Left ventricle myocardium inferior (tissue), 1 donor: ENCODE measurements around the gene CDH18. TPM values are rescaled to one million over a fixed set of nuclear protein-coding genes. Genes with fewer than 3 reads are reported as not detected.

Experiments used
- DNase-seq: peaks from one replicate; pipeline ENCODE4 v3.0.0-alpha.2; 2020
- H3K27ac ChIP-seq: fragments of 200-600 bp; replicated peaks from 2 replicates; pipeline ENCODE4 v1.8.0; 2021
- H3K27me3 ChIP-seq: fragments of 200-600 bp; 2 replicates; pipeline ENCODE4 v1.8.0; 2021; ENCODE audit warnings: low read depth
- H3K36me3 ChIP-seq: fragments of 200-600 bp; 2 replicates; pipeline ENCODE4 v1.8.0; 2021
- H3K4me1 ChIP-seq: fragments of 200-600 bp; 2 replicates; pipeline ENCODE4 v1.8.0; 2021
- H3K4me3 ChIP-seq: fragments of 200-600 bp; 2 replicates; pipeline ENCODE4 v1.8.0; 2021; ENCODE audit warnings: mild to moderate bottlenecking, moderate library complexity
- H3K9me3 ChIP-seq: fragments of 200-600 bp; replicated peaks from 2 replicates; pipeline ENCODE4 v1.8.0; 2021
- CTCF ChIP-seq: fragments of 200-600 bp; IDR thresholded peaks from 2 replicates; pipeline ENCODE4 v1.8.0; 2021; ENCODE audit warnings: antibody characterized with exemption, mild to moderate bottlenecking, borderline replicate concordance
- intact Hi-C: fragments of 100-400 bp; cut with micrococcal nuclease; formaldehyde crosslinking; loops from one replicate; pipeline ENCODE4 v1.11.0; 2022
- total RNA-seq: library from RNA; stranded (reverse); fragmentation: NEBNext Ultra II Directional; extraction: Animal tissue kit (Norgen Biotek cat#: 25700); gene quantifications from one replicate; pipeline ENCODE4 v1.2.1, GENCODE V29; 2021
- donor health status: DM: no; HTN: yes; CAD: no; lungs with severe emphysema.

The CDH18 gene
- total RNA-seq, 1 donor from 2014 or later: not detected

DNA sequence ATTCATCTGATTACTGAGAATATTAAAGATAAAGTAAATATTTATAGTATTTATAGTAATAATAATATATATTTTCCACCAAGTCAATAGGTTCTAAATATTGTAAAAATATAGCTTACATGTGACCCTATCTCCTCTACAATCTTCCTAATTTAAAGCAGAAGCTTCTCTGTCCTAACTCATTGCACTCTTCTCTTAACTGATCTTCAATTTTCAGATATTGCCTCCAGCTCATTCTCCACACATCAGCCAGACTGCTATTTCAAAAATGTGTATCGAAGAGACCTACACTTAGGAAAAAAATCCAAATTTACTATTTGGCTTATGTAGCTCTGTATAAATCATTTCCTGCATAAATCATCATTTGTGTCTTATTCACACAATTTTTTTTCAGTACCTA is 47.8 kb downstream of the CDH18 start:
- no peak overlapping the region for H3K4me3 ChIP-seq
- no peaks in the 10 kb centered on the region for H3K36me3 ChIP-seq
- no peak for TF ChIP-seq CTCF
- H3K27ac ChIP-seq: no peak overlapping the region
- H3K9me3 ChIP-seq: no peaks in the 10 kb centered on the region
- intact Hi-C loops: no loop called here
- no peaks in the 10 kb centered on the region for H3K4me1 ChIP-seq
- DNase-seq: no peak
- no peaks in the 10 kb centered on the region for H3K27me3 ChIP-seq

DNA sequence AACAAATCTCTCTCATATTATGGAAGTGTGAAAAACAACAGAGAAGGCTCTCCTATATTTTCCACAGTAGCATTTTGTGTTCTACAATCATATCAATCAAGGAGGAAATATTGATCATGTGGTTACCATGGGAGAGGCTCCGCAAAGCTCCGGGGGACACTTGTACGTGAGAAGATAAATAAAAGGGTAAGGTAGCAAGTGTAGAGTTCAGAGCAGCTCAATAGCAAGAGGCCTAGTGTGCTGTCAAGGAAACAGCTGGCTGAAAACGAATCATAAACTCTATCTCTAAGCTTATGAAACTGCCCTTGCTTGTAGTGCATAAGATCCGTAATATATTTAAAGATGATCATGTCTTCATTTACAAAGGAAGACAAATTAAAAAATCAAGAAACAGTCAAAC is 57.5 kb downstream of the CDH18 start:
- no peaks in the 10 kb centered on the region for H3K36me3 ChIP-seq
- intact Hi-C loops: no loop called here
- no peaks in the 10 kb centered on the region for H3K4me1 ChIP-seq
- H3K27me3 ChIP-seq: no peaks in the 10 kb centered on the region
- H3K4me3 ChIP-seq: no peak overlapping the region
- no peak overlapping the region for H3K27ac ChIP-seq
- no peak for TF ChIP-seq CTCF
- H3K9me3 ChIP-seq: no peaks in the 10 kb centered on the region
- DNase-seq: no peak

DNA sequence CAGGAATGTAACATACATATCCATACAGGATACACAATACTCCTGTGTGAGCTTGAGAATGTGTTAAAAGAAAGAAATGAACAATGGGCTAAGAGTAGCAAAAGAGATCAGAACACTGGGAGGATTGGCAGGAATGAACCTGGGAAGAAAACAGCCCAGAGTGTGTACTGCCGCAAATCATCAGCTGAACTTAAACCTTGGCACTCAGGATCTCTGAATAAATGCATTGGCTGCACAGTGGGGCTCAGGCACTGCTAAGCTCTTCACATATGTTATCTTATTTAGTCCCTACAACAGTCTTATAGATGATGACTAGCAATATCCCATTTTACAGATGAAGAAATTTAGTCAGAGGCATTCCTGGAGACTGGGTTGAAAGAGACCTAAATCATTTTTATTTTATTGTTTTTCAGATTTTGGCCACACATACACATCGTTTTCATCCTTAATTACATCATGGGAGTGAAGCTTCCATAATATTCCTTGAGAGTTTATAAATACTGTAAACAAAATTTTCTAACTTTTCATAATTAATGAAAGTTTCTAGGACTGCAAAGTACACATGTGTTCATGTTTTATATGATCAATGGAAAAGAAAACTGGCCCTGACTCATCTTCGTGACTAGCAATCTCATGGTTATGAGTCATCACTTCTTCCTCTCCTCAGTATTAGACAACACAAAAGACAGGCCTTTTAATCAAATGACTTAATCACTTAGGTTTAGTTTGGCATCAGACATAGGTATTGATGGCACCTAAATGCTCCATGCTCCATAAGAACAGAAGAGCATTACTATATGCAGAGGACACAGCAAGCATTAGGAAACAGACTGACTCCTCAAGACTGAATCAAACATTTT is 59.2 kb downstream of the CDH18 start:
- no peaks in the 10 kb centered on the region for H3K27me3 ChIP-seq
- TF ChIP-seq CTCF: no peak
- no peaks in the 10 kb centered on the region for H3K36me3 ChIP-seq
- no peak overlapping the region for H3K27ac ChIP-seq
- no peak for DNase-seq
- intact Hi-C loops: no loop called here
- H3K4me1 ChIP-seq: no peaks in the 10 kb centered on the region
- H3K9me3 ChIP-seq: no peaks in the 10 kb centered on the region
- no peak overlapping the region for H3K4me3 ChIP-seq

DNA sequence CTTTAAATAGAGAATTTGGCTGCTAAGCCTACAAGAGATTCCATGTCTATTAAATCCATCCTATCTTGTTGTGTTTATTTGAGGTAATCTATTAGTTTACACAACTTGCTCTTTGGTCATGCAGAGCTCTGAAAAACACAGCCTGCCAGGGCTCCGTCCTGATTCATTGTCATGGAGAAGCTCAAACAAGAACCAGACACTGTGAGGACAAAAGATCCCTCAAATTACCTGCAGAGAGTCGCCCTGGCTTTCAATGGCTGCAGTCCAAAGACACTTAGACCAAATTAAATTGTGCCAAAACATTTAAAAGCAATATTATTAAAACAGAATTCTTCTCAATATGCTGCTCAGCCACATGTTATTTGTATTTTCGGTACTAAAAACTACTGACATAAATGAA is 60.1 kb downstream of the CDH18 start:
- no peaks in the 10 kb centered on the region for H3K4me1 ChIP-seq
- H3K4me3 ChIP-seq: no peak overlapping the region
- H3K36me3 ChIP-seq: no peaks in the 10 kb centered on the region
- no peaks in the 10 kb centered on the region for H3K27me3 ChIP-seq
- no peaks in the 10 kb centered on the region for H3K9me3 ChIP-seq
- no peak for DNase-seq
- no peak overlapping the region for H3K27ac ChIP-seq
- intact Hi-C loops: no loop called here
- TF ChIP-seq CTCF: no peak

GRCh38 chr5:19927170-19927569 is 60.8 kb downstream of the CDH18 start:
- no peak overlapping the region for H3K27ac ChIP-seq
- H3K27me3 ChIP-seq: no peaks in the 10 kb centered on the region
- no peaks in the 10 kb centered on the region for H3K36me3 ChIP-seq
- H3K4me1 ChIP-seq: no peaks in the 10 kb centered on the region
- intact Hi-C loops: no loop called here
- H3K4me3 ChIP-seq: no peak overlapping the region
- no peaks in the 10 kb centered on the region for H3K9me3 ChIP-seq
- DNase-seq: no peak
- TF ChIP-seq CTCF: no peak
